Adrenal gland (tissue), 5 donors: Measurements from ENCODE around the gene KRTAP12-3.

Source experiments
- CTCF ChIP-seq, 6 experiments: fragments of 450-650 bp in 4 of 6; fragments of 200-600 bp in 2 of 6; sonication (generic) in 1 of 6; IDR thresholded peaks; 1 replicate in 5 of 6; 2 replicates in 1 of 6; pipeline versions ENCODE4 v1.5.1 to v1.8.0; 2016 to 2021; ENCODE audit warnings: antibody characterized with exemption in 6 of 6, mild to moderate bottlenecking in 2 of 6, moderate library complexity in 1 of 6
- POLR2A ChIP-seq, 2 donors: fragments of 450-650 bp; IDR thresholded peaks; one replicate each; pipeline ENCODE4 v1.6.1; 2017; ENCODE audit warnings: antibody characterized with exemption in 2 of 2, mild to moderate bottlenecking in 2 of 2, moderate library complexity in 1 of 2
- donor health status: DM: no; HTN: no; CAD: no.

- no peak for TF ChIP-seq CTCF (IDR thresholded peaks at IDR 0.05)
- TF ChIP-seq POLR2A (IDR thresholded peaks at IDR 0.05), result no peak
Observed at GRCh38 chr21:44649521-44650100, 8.1 kb upstream of the KRTAP12-3 start.
